ENCODE data around the gene TTLL11. TPM values are rescaled to one million over a fixed set of nuclear protein-coding genes. Genes with fewer than 3 reads are reported as not detected.

Gene TTLL11
- total and polyA plus RNA-seq, 2 of the 8 experiments (the other 6 are each of a cell fraction or from before 2014, with no cell fraction given) = 0.56 to 0.80 TPM

DNA sequence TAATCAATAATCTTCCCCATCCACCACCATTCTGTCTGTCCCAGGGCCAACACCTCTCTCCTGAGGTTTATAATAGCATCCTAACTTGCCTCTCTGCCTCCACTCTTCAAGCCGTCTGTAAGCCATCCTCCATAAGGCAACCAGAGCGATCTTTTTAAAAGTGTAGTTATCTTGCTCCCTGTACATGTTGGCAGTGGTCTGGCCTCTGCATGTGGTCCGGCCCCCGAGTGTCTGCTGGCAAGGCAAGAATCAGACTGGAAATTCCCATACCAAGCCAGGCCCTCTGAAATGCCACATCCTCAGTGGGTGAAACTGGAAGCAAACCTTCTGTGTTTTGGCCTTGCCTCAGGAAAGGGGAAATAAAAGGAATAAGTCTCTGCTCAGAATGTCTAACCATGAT is 17.0 kb downstream of the TTLL11 start:
- H3K23me2 ChIP-seq (ENCODE audit: low read depth, low read length) = no peaks in the 10 kb centered on the region
- TF ChIP-seq YY1 (IDR thresholded peaks at IDR 0.05; ENCODE audit: low read depth, low read length) = no peak
- no peak overlapping the region for H3K14ac ChIP-seq (ENCODE audit: insufficient read length)
- no peak overlapping the region for H2BK15ac ChIP-seq (ENCODE audit: low read length)
- POLR2A ChIA-PET (ENCODE audit: partially characterized antibody) = no interaction called here
- H3K56ac ChIP-seq (replicated peaks; ENCODE audit: insufficient read length, low read depth, low read length) = no peak overlapping the region
- no peak overlapping the region for H4K91ac ChIP-seq (replicated peaks; ENCODE audit: insufficient read length, low read length)
- H3K9me3 ChIP-seq (ENCODE audit: insufficient read depth in 2 of 2, low read depth in 1 of 2, low read length in 1 of 2) = no peaks in the 10 kb centered on the region; a peak in 1 of 4 replicates
- no peak for DNase-seq (ENCODE audit: low read depth in 1 of 2, low spot score in 2 of 2)
- H2BK12ac ChIP-seq (ENCODE audit: low read depth, low read length) = no peak overlapping the region
- FAIRE-seq = no peak
- no peaks in the 10 kb centered on the region for H3K36me3 ChIP-seq (ENCODE audit: control insufficient read depth in 2 of 4, insufficient read depth in 4 of 4, low read length in 3 of 4)
- H2AK5ac ChIP-seq (ENCODE audit: low read depth, low read length) = no peak overlapping the region
- no peaks in the 10 kb centered on the region for H3K79me2 ChIP-seq (ENCODE audit: control insufficient read depth in 1 of 2, insufficient read depth in 2 of 2, low read length in 2 of 2)
- H3K27ac ChIP-seq (ENCODE audit: low read depth, low read length) = no peak overlapping the region
- no peak overlapping the region for H3K4me3 ChIP-seq (ENCODE audit: extremely low read depth in 1 of 4, insufficient read depth in 2 of 4, low read depth in 3 of 4, low read length in 4 of 4)
- H4K8ac ChIP-seq (ENCODE audit: extremely low read depth, insufficient read depth, low read length) = no peak overlapping the region
- H3K18ac ChIP-seq (ENCODE audit: extremely low read depth, low read length) = no peak overlapping the region
- H2BK120ac ChIP-seq (replicated peaks; ENCODE audit: low read depth, low read length) = no peak overlapping the region
- H3K23ac ChIP-seq (ENCODE audit: insufficient read length) = no peak overlapping the region
- H3K4me2 ChIP-seq (ENCODE audit: insufficient read depth in 1 of 2, low read depth in 2 of 2, low read length in 2 of 2) = no peak overlapping the region
- CTCF ChIA-PET (ENCODE audit: partially characterized antibody) = no interaction called here
- no peak overlapping the region for H2AFZ ChIP-seq (ENCODE audit: low read length)
- no peaks in the 10 kb centered on the region; a peak in 1 of 7 replicates for H3K4me1 ChIP-seq (replicated peaks in 1 of 4; ENCODE audit: control insufficient read depth in 3 of 4, insufficient read depth in 4 of 4, low read length in 3 of 4)
- H2BK20ac ChIP-seq (ENCODE audit: low read length) = no peak overlapping the region
- no peak overlapping the region for H2BK5ac ChIP-seq (ENCODE audit: low read depth, low read length)
- no peaks in the 10 kb centered on the region for H3K27me3 ChIP-seq (replicated peaks in 1 of 4; ENCODE audit: control insufficient read depth in 3 of 4, extremely low read depth in 1 of 4, insufficient read depth in 3 of 4, low read length in 3 of 4)
- no peak overlapping the region for H3K9ac ChIP-seq (replicated peaks in 1 of 4; ENCODE audit: extremely low read depth in 1 of 4, low read depth in 3 of 4, low read length in 3 of 4)
- H3K4ac ChIP-seq (replicated peaks; ENCODE audit: insufficient read length, low read depth, low read length) = no peak overlapping the region
- WGBS, 2 experiments (ENCODE audit: extremely low coverage in 1 of 2, insufficient coverage in 1 of 2, insufficient read length in 1 of 2, insufficient replicate concordance in 2 of 2, low coverage in 1 of 2, low lambda C conversion rate in 2 of 2, missing lambda C conversion rate in 1 of 2) = 84% methylated on average over 4 of the region's 4 CpGs; no CpG with 5 or more reads in 1 of the 2 experiments
- no peaks in the 10 kb centered on the region for H4K20me1 ChIP-seq (replicated peaks in 1 of 2; ENCODE audit: control insufficient read depth in 1 of 2, insufficient read depth in 2 of 2, low read length in 2 of 2)
- no peaks in the 10 kb centered on the region for H3K79me1 ChIP-seq (ENCODE audit: low read depth, low read length)
- H4K5ac ChIP-seq (ENCODE audit: insufficient read length, low read depth, low read length) = no peak overlapping the region

Data from H1 (cell line).